GM19043 (cell line): ENCODE data around the gene SMYD3.

Experiments
- ATAC-seq: cut with Tn5 transposase; IDR thresholded peaks from one replicate; pipeline ENCODE4 v1.9.1; 2021; ENCODE audit warnings: low read depth; ENCODE audit not compliant: unreplicated experiment

Gene SMYD3

GRCh38 chr1:245863566-245864184 lies 643.4 kb downstream of the SMYD3 start:
- no peak for ATAC-seq

GRCh38 chr1:245862812-245863540 lies 644.1 kb downstream of the SMYD3 start:
- ATAC-seq: no peak

- ATAC-seq: no peak
Measured at GRCh38 chr1:245860657-245861544, 646.2 kb downstream of the SMYD3 start.

GRCh38 chr1:245859493-245860114 lies 647.5 kb downstream of the SMYD3 start:
- ATAC-seq: no peak

- no peak for ATAC-seq
Measured at GRCh38 chr1:245858722-245859492, 648.2 kb downstream of the SMYD3 start.

GRCh38 chr1:245858022-245858721 lies 648.9 kb downstream of the SMYD3 start:
- ATAC-seq: no peak

- ATAC-seq: no peak
Measured at GRCh38 chr1:245856944-245857531, 650.0 kb downstream of the SMYD3 start.

- no peak for ATAC-seq
Measured at GRCh38 chr1:245855846-245856730, 651.0 kb downstream of the SMYD3 start.

GRCh38 chr1:245853291-245853690 lies 653.8 kb downstream of the SMYD3 start:
- ATAC-seq: no peak

GRCh38 chr1:245843101-245843500 lies 664.0 kb downstream of the SMYD3 start:
- ATAC-seq: no peak

GRCh38 chr1:245842106-245842505 lies 665.0 kb downstream of the SMYD3 start:
- ATAC-seq: no peak

GRCh38 chr1:245840971-245841370 lies 666.1 kb downstream of the SMYD3 start:
- no peak for ATAC-seq

- ATAC-seq: no peak
Measured at GRCh38 chr1:245837718-245838117, 669.4 kb downstream of the SMYD3 start.

- no peak for ATAC-seq
Measured at GRCh38 chr1:245835386-245835785, 671.7 kb downstream of the SMYD3 start.

- no peak for ATAC-seq
Measured at GRCh38 chr1:245834002-245834401, 673.1 kb downstream of the SMYD3 start.

- no peak for ATAC-seq
Measured at GRCh38 chr1:245832771-245833527, 674.1 kb downstream of the SMYD3 start.

GRCh38 chr1:245831518-245831917 lies 675.6 kb downstream of the SMYD3 start:
- no peak for ATAC-seq
